NT2/D1 (cell line): ENCODE results near the gene POR.

Experiments
- SUZ12 ChIP-seq: IDR thresholded peaks from 2 replicates; pipeline ENCODE4 v1.6.1; 2011; ENCODE audit not compliant: insufficient read length, insufficient read depth; ENCODE audit errors: extremely low read depth
- YY1 ChIP-seq: IDR thresholded peaks from 2 replicates; pipeline ENCODE4 v1.6.1; 2011; ENCODE audit not compliant: insufficient read length, insufficient read depth

- TF ChIP-seq YY1 (no peak), SUZ12 (no peak)
These were observed 53.1 kb downstream of the POR start for GRCh38 chr7:75968012-75968411.
